SK-N-DZ (cell line): ENCODE measurements around the gene CCDC126. TPM values are rescaled to one million over a fixed set of nuclear protein-coding genes. Genes with fewer than 3 reads are reported as not detected.
"Not testable (repeated sequence)": the region's sequence is repeated elsewhere in the genome, so short reads cannot be mapped to it uniquely, and the experiment has no call there.

Experiments
- DNase-seq: peaks from one replicate; pipeline ENCODE4 v3.0.0-alpha.2; 2015; ENCODE audit warnings: low spot score
- polyA plus RNA-seq, 2 experiments: library from polyadenylated mRNA; depleted of rRNA; stranded (reverse); fragments of >200 nt; gene quantifications; 2 replicates each; pipeline ENCODE4 v1.2.3, GENCODE V29; 2014

Gene CCDC126, protein sequence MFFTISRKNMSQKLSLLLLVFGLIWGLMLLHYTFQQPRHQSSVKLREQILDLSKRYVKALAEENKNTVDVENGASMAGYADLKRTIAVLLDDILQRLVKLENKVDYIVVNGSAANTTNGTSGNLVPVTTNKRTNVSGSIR
- polyA plus RNA-seq (2014; cell fraction: cytosol; rRNA removed), result 10.5 and 11.5 TPM in 2 replicates
- polyA plus RNA-seq (2014; cell fraction: nucleus; rRNA removed), result 5.9 and 8.8 TPM in 2 replicates

GRCh38 chr7:23597094-23598091 lies at the start of gene CCDC126:
Gene CCDC126, plus strand, starts transcription at chr7:23597382. Its CDS starts 13,934 bp downstream, at chr7:23611316.
- peak; percentile 95 for DNase-seq

- no peak for DNase-seq
Measured at GRCh38 chr7:23547662-23548061, 49.5 kb upstream of the CCDC126 start.

- no peak for DNase-seq
Measured at GRCh38 chr7:23558303-23558702, 38.9 kb upstream of the CCDC126 start.

DNA sequence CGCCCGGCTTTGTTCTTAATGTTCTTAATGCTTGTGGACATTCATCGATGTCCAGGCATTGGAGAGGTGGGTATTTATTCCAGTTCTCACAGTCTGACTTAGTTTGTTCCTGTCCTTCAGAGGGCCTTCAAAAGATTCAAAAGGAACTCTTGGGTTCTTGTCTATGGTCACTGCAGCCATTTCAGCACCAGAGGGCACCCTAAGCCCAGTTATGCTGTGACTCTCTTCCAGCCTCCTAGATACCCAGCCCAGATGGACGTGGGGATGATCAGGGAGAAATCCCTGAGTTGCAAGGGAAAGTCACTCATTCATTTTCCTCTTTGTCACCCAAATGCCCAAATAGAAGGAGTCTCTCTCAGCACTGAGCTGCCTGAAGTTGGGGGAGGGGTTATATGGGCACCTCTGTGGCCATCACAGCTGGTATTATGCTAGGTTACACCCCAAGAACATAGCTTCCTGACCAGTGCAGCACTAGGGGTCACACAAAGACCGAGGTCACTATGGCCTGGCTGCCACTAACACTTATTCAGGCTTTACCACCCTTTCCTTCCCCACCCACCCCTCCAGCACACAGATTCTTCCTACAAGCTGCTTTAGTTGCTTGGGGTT lies 26.5 kb upstream of the CCDC126 start:
- DNase-seq, result peak; percentile 81

DNA sequence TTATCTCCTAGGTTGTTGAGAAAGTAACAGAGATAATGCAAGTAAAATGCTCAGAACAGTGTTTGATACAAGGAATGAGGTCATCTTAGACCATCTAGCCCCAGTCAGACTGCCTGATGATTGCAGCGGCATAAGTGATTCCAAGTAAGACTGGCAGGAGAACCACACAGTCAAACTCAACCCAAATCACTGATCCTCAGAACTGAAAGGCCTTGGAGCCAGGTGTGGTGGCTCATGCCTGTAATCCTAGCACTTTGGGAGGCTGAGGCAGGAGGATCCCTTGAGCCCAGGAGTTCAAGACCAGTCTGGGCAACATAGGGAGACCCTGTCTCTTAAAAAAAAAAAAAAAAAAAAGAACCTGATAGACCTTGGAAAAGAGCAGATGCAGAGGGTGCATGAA lies 15.2 kb upstream of the CCDC126 start:
- DNase-seq, result not testable (repeated sequence)

DNA sequence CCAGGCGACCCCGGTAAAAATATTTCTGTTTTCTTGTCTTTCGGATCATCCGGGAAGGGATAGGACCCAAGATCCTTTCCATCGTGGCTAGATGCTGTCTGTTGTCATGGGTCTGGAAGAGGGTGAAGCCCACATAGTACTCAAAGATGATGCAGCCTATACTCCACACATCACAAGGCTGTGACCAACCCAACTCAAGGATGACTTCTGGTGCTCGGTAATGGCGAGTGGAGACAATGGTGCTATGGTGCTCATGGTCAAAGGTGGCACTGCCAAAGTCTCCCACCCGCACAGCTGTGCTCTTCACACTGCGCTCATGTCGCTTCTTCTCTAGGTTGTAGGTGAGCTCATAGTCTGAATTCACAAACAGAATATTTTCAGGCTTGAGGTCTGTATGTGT lies 11.9 kb upstream of the CCDC126 start:
- DNase-seq, result not testable (repeated sequence)

GRCh38 chr7:23586159-23586558 lies 11.0 kb upstream of the CCDC126 start:
- no peak for DNase-seq

DNA sequence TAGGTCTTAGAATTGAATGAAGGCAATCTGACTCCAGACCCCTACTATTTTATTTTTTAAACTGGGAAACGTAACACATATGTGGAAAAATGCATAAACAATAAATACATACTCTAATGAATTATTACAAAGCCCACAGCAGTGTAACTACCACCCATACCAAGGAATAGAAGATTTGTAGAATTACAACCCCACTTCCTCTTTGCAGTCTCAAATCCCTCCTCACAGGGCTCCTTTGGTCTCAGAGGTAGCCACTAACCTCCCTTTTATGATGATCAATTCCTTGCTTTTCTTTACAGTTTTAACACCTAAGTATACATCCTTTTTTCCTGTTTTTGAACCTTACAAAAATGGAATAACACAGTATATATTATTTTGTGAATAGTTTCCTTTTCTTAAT lies 6.7 kb upstream of the CCDC126 start:
- no peak for DNase-seq

DNA sequence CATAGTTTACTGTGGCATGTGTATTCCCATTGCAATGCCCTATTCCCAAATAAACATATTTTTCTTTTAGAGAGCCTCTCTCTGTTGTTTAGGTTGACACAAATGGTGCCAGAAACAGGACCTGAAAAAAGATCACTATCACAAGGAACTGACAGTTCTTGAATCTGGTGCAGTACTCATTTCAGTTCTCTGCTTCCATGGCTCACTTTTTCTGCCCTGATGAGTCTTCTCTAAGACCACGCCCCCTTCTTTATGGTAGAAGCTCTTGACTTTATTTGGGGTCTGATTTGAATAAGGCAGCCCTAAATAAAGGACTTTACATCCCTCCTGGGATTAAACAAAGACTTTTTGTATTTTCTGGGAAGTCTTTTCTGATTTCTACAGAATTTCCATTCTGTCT lies 3.5 kb upstream of the CCDC126 start:
- DNase-seq, result no peak

- DNase-seq, result no peak
Measured at GRCh38 chr7:23594879-23595604, 2.1 kb upstream of the CCDC126 start.

DNA sequence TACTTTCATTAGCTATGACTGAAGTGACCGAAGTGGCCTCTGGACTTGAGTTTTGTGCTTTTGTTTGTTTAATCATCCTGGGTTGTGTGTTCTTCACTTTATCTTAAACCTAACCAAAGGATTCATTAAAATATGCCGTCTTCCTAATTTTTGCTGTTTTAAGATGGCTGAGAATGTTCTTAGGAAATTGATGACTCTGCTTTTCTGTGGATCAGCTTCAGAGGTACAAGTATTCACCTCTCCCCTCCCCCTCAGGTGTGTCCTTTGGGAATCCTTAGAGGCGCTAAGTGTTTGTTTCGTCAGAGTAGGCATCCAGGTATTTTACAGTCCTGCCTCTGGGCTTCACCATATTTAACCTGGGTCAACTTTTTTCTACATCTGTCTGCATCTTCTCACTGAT lies 1.1 kb downstream of the CCDC126 start:
- no peak for DNase-seq

- DNase-seq, result no peak
Measured at GRCh38 chr7:23600236-23600635, 3.1 kb downstream of the CCDC126 start.

- DNase-seq, result no peak
Measured at GRCh38 chr7:23603632-23604295, 6.6 kb downstream of the CCDC126 start.

GRCh38 chr7:23604296-23604640 lies 7.1 kb downstream of the CCDC126 start:
- DNase-seq, result no peak

- DNase-seq, result no peak
Measured at GRCh38 chr7:23607130-23607529, 9.9 kb downstream of the CCDC126 start.

DNA sequence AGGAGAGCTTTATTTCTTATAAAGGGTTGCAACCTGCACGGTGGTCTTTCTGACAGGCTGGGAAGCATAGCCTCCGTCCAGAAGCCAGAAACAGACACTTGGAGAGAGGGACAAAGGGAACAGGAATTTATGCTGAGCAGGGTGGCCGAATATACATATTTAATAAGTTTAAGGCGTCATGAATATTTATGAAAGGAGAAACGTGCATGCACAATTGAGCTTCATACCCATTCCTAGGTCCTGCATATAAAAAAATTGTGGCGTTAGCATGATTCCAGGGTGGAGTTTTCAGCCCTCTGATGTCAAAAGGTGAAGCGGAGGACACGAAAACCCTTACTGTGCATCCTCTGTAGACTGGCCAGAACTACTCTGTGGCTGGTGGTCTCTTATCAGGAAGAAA lies 10.7 kb downstream of the CCDC126 start:
- DNase-seq, result no peak

GRCh38 chr7:23615331-23615730 lies 18.1 kb downstream of the CCDC126 start:
- DNase-seq, result no peak

- DNase-seq, result no peak
Measured at GRCh38 chr7:23616593-23616992, 19.4 kb downstream of the CCDC126 start.

GRCh38 chr7:23617482-23617881 lies 20.3 kb downstream of the CCDC126 start:
- no peak for DNase-seq

- no peak for DNase-seq
Measured at GRCh38 chr7:23618241-23618640, 21.1 kb downstream of the CCDC126 start.

DNA sequence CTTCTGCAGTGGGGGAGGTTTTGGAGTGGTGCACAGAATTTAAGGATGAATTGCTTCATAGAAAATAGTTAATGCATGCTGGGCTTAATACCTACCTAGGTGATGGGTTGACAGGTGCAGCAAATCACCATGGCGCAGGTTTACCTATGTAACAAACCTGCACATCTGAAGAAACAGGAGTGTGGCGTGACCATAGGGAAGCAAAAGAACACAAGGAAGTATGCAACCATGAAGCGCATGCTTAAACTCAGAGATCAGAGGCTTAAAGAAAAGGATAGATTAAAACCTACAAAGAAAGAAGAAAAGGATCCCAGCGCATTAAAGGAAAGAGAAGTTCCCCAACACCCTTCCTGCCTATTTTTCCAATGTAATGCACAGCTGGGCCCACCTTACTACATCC lies 22.0 kb downstream of the CCDC126 start:
- no peak for DNase-seq
